Smooth muscle cell (in vitro differentiated cells): ENCODE results near the gene MTMR10. TPM values are rescaled to one million over a fixed set of nuclear protein-coding genes. Genes with fewer than 3 reads are reported as not detected.

Source experiments
- DNase-seq: peaks from one replicate; lab custom pipeline; 2025; ENCODE audit not compliant: unreplicated experiment; lab: John Stamatoyannopoulos, UW
- H2AFZ ChIP-seq: fragments of 200-600 bp; sonication (generic); 2 replicates; pipeline ENCODE4 v1.6.0; 2016; ENCODE audit warnings: antibody characterized with exemption, low read depth, mild to moderate bottlenecking
- H3F3A ChIP-seq: fragments of 200-600 bp; sonication (generic); 2 replicates; pipeline ENCODE4 v1.6.0; 2017; ENCODE audit warnings: antibody characterized with exemption, low read depth
- H3K27ac ChIP-seq: fragments of 200-600 bp; sonication (generic); 2 replicates; pipeline ENCODE4 v1.5.1; 2016; ENCODE audit warnings: low read depth, mild to moderate bottlenecking
- H3K27me3 ChIP-seq: fragments of 200-600 bp; sonication (generic); 2 replicates; pipeline ENCODE4 v1.6.1; 2016; ENCODE audit warnings: low read depth, mild to moderate bottlenecking
- H3K36me3 ChIP-seq: fragments of 200-600 bp; sonication (generic); 2 replicates; pipeline ENCODE4 v1.5.1; 2016; ENCODE audit warnings: low read depth
- H3K4me1 ChIP-seq: fragments of 200-600 bp; sonication (generic); 2 replicates; pipeline ENCODE4 v1.5.1; 2016; ENCODE audit warnings: low read depth
- H3K4me2 ChIP-seq: fragments of 200-600 bp; sonication (generic); 2 replicates; pipeline ENCODE4 v1.6.0; 2016; ENCODE audit warnings: mild to moderate bottlenecking
- H3K4me3 ChIP-seq: fragments of 200-600 bp; sonication (generic); 2 replicates; pipeline ENCODE4 v1.5.1; 2016; ENCODE audit warnings: mild to moderate bottlenecking
- H3K79me2 ChIP-seq: fragments of 200-600 bp; sonication (generic); 2 replicates; pipeline ENCODE4 v1.6.0; 2016; ENCODE audit warnings: low read depth, mild to moderate bottlenecking
- H3K9ac ChIP-seq: fragments of 200-600 bp; sonication (generic); 2 replicates; pipeline ENCODE4 v1.6.0; 2016; ENCODE audit warnings: low read depth
- H3K9me3 ChIP-seq: fragments of 200-600 bp; sonication (generic); replicated peaks from 2 replicates; pipeline ENCODE4 v1.5.1; 2016; ENCODE audit warnings: low read depth
- H4K20me1 ChIP-seq: fragments of 200-600 bp; sonication (generic); 2 replicates; pipeline ENCODE4 v1.6.0; 2016; ENCODE audit warnings: low read depth
- WGBS: methylation state at CpG from one replicate; pipeline ENCODE4 v1.1.7; 2016; ENCODE audit warnings: low lambda C conversion rate; 5-methylcytosine and 5-hydroxymethylcytosine counted together
- polyA plus RNA-seq: library from polyadenylated mRNA; unstranded; fragments of >200 nt; fragmentation: Nextera tagmentation; extraction: Ambion mirVana; gene quantifications from 2 replicates; pipeline ENCODE4 v1.2.1, GENCODE V29; 2016
- total RNA-seq: library from RNA; depleted of rRNA; stranded (reverse); fragments of >200 nt; gene quantifications from 2 replicates; pipeline ENCODE4 v1.2.3, GENCODE V29; 2014
- TF ChIP-seq, protein P1 (sequence below): fragments of 200-600 bp; sonication (generic); IDR thresholded peaks from 2 replicates; pipeline ENCODE4 v1.5.1; 2017; ENCODE audit warnings: borderline replicate concordance, mild to moderate bottlenecking, antibody characterized with exemption; ENCODE audit not compliant: insufficient read depth, poor library complexity, severe bottlenecking

MTMR10 gene
- total and polyA plus RNA-seq, 2 experiments from 2014 or later, result 11.6 to 24.9 TPM

DNA sequence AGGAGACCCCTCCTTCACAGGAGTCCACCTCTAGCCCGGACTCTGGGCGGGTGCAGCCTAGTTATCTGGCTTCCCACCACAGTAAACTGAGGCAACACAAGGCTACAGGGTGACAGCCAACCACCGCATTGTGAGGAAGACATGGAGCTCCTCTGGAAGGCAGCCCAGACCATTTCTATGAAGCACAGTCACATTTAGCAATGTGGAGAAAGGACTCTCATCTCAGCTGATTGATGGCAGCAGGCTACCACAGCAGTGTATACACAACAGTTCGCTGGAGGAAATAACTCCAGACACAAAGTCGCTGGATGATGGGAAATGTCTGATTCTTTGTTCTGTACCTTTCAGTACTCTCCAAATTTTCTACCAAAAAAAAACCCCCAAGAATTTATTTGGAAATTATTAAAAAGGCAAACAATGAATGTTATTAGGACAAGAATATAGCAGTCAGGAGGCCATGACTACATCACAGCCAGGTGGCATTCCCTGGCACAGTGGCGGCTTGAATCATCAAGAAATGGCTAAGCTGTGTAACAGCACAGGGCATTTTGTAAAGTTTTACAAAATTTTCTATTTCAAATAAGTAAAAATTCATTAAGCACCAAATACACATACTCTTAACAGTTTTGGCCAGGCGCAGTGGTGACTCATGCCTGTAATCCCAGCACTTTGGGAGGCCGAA, 47.6 kb downstream of the MTMR10 start:
- TF ChIP-seq, protein P1, sequence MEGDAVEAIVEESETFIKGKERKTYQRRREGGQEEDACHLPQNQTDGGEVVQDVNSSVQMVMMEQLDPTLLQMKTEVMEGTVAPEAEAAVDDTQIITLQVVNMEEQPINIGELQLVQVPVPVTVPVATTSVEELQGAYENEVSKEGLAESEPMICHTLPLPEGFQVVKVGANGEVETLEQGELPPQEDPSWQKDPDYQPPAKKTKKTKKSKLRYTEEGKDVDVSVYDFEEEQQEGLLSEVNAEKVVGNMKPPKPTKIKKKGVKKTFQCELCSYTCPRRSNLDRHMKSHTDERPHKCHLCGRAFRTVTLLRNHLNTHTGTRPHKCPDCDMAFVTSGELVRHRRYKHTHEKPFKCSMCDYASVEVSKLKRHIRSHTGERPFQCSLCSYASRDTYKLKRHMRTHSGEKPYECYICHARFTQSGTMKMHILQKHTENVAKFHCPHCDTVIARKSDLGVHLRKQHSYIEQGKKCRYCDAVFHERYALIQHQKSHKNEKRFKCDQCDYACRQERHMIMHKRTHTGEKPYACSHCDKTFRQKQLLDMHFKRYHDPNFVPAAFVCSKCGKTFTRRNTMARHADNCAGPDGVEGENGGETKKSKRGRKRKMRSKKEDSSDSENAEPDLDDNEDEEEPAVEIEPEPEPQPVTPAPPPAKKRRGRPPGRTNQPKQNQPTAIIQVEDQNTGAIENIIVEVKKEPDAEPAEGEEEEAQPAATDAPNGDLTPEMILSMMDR, result no peak

DNA sequence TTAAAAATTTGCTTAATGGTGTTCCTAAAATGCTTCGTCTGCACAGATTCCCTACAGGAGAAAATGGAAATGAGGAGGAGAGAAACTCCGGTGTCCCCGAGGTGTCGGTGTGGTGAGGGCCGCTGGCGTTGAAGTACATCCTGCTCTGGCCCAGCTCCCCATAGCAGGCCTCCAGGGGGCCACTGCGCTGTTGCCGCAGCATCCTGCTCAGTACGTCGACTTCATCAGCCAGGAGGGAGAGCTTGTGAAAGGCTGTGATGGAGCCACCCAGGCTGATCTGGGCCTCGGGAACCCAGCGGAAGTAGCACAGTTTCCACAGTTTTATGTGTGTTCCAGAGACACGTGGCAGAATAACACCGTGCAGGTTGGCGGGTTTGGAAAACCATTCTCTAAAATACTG, 49.9 kb downstream of the MTMR10 start:
- Histone ChIP-seq H2AFZ (no peak overlapping the region), H3K4me3 (no peak overlapping the region), H3K27ac (no peak overlapping the region), H3K79me2 (no peaks in the 10 kb centered on the region), H4K20me1 (no peaks in the 10 kb centered on the region), H3K9me3 (no peaks in the 10 kb centered on the region), H3K9ac (no peak overlapping the region), H3K27me3 (no peaks in the 10 kb centered on the region), H3F3A (peaks cover 12% of the 10 kb centered on the region), H3K4me2 (no peak overlapping the region), H3K4me1 (no peaks in the 10 kb centered on the region), H3K36me3 (peaks cover 29% of the 10 kb centered on the region)
- TF ChIP-seq, protein P1, result no peak
- DNase-seq, result no peak
- 94% methylated on average over 15 of the region's 15 CpGs for WGBS

More for the DNA sequence above, 47.6 kb downstream of the MTMR10 start:
- Histone ChIP-seq H3K36me3 (peaks cover 38% of the 10 kb centered on the region), H3K9me3 (no peaks in the 10 kb centered on the region), H3K4me1 (no peaks in the 10 kb centered on the region), H3K4me2 (no peak overlapping the region), H4K20me1 (no peaks in the 10 kb centered on the region), H2AFZ (no peak overlapping the region), H3F3A (peaks cover 14% of the 10 kb centered on the region), H3K9ac (no peak overlapping the region), H3K4me3 (no peak overlapping the region), H3K27me3 (no peaks in the 10 kb centered on the region), H3K27ac (no peak overlapping the region), H3K79me2 (no peaks in the 10 kb centered on the region)
- DNase-seq, result no peak
- WGBS, result 87% methylated on average over 8 of the region's 8 CpGs

DNA sequence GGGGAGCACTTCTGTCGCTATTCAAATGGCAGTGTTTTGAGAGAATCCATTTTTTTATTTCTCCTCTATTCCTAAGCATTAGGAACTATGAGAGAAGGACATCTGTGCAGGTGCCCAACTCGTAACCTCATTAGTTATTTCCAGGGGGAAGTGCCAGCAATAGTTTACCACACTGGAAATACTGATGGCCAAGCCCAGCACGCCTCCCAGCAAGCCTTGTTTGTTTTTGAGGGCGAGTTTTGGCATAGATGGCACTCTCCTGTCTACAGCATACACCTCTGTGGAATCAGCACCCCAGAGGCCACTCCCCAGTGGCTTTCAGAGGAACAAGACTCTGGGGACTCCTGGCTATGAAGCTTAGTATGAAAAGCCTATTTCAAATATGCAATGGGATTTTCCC, 51.1 kb downstream of the MTMR10 start:
- no peaks in the 10 kb centered on the region for H3K27me3 ChIP-seq
- WGBS, result 97% methylated on average over 4 of the region's 4 CpGs
- H3K4me2 ChIP-seq, result no peak overlapping the region
- no peak overlapping the region for H3K9ac ChIP-seq
- TF ChIP-seq, protein P1, result no peak
- no peaks in the 10 kb centered on the region for H3K79me2 ChIP-seq
- no peaks in the 10 kb centered on the region for H3K4me1 ChIP-seq
- H3F3A ChIP-seq, result peaks cover 12% of the 10 kb centered on the region
- DNase-seq, result no peak
- no peaks in the 10 kb centered on the region for H3K9me3 ChIP-seq
- no peak overlapping the region for H3K4me3 ChIP-seq
- H2AFZ ChIP-seq, result no peak overlapping the region
- no peak overlapping the region for H3K27ac ChIP-seq
- no peaks in the 10 kb centered on the region for H4K20me1 ChIP-seq
- peaks cover 23% of the 10 kb centered on the region for H3K36me3 ChIP-seq

DNA sequence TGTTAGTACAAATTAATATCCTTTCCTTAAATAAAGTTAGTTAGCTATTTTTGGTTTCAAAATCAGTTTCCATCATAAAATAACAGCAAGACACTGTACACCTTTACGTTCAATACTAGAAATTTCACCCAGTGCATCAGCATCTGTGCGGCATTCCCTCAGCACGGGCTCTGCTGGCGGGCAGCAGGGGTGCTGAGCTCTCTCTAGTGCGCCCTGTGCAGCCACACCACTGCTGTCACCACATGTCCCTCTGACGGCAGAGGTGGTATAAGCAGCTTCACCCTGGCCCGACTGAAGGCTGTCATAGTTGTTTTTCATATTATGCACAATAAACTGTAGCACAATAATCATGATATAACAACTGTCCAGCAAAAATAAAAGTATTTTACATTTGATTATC, 52.3 kb downstream of the MTMR10 start:
- peaks cover 25% of the 10 kb centered on the region for H3K36me3 ChIP-seq
- TF ChIP-seq, protein P1, result no peak
- H3K4me1 ChIP-seq, result no peaks in the 10 kb centered on the region
- peaks cover 12% of the 10 kb centered on the region for H3F3A ChIP-seq
- no peak overlapping the region for H2AFZ ChIP-seq
- H3K79me2 ChIP-seq, result no peaks in the 10 kb centered on the region
- whole genome bisulfite sequencing, result 96% methylated on average over 7 of the region's 7 CpGs
- no peaks in the 10 kb centered on the region for H3K9me3 ChIP-seq
- H4K20me1 ChIP-seq, result no peaks in the 10 kb centered on the region
- H3K27ac ChIP-seq, result no peak overlapping the region
- H3K27me3 ChIP-seq, result no peaks in the 10 kb centered on the region
- no peak overlapping the region for H3K4me2 ChIP-seq
- no peak for DNase-seq
- no peak overlapping the region for H3K9ac ChIP-seq
- no peak overlapping the region for H3K4me3 ChIP-seq
